Endothelial cell of umbilical vein (primary cell): ENCODE results near the gene UQCC2. TPM values are rescaled to one million over a fixed set of nuclear protein-coding genes. Genes with fewer than 3 reads are reported as not detected.

Experiments used
- BruUV-seq: library from RNA; stranded (reverse); fragments of 400-500 nt; replicated peaks from 2 replicates; lab custom pipeline; 2021; lab: Mats Ljungman, UMichigan
- CTCF ChIA-PET: fragments of 300-600, 350-600 bp; sonication (Branson Sonifier 250); formaldehyde crosslinking; loops from one replicate; lab custom pipeline; 2021; ENCODE audit warnings: antibody characterized with exemption, inconsistent platforms; lab: Charles Lee
- POLR2A ChIA-PET: fragments of 300-600, 350-600 bp; sonication (Branson Sonifier 250); formaldehyde crosslinking; loops from one replicate; lab custom pipeline; 2021; ENCODE audit warnings: antibody characterized with exemption, inconsistent platforms; lab: Charles Lee
- DNase-seq: peaks from one replicate; pipeline ENCODE4 v3.0.0-alpha.2; 2011; ENCODE audit warnings: low read depth, low spot score
- FAIRE-seq: peaks from 2 replicates; lab custom pipeline; 2011; peaks lifted over from hg19 to GRCh38; lab: Jason Lieb, UNC
- H2AFZ ChIP-seq: 2 replicates; pipeline ENCODE4 v1.6.0; 2012; ENCODE audit warnings: low read depth, low read length, control low read depth, inconsistent platforms
- H3K27ac ChIP-seq: 2 replicates; pipeline ENCODE4 v1.5.1; 2011; ENCODE audit warnings: low read depth, mild to moderate bottlenecking, control low read depth, low read length, moderate library complexity; ENCODE audit not compliant: insufficient read depth
- H3K27me3 ChIP-seq, 2 experiments: 2 replicates each; pipeline versions ENCODE4 v1.6.0 to v1.6.1; 2011; ENCODE audit warnings: low read length in 2 of 2, mixed read lengths in 1 of 2; ENCODE audit not compliant: control insufficient read depth in 2 of 2, insufficient read depth in 2 of 2
- H3K36me3 ChIP-seq, 2 experiments: 2 replicates in 1 of 2; 3 replicates in 1 of 2; pipeline ENCODE4 v1.5.1; 2011; ENCODE audit warnings: low read length in 2 of 2, mild to moderate bottlenecking in 1 of 2, moderate library complexity in 1 of 2; ENCODE audit not compliant: control insufficient read depth in 2 of 2, insufficient read depth in 2 of 2; ENCODE audit errors: extremely low read depth in 1 of 2
- H3K4me1 ChIP-seq: 3 replicates; pipeline ENCODE4 v1.5.1; 2011; ENCODE audit warnings: mild to moderate bottlenecking, low read length; ENCODE audit not compliant: control insufficient read depth, insufficient read depth; ENCODE audit errors: extremely low read depth
- H3K4me2 ChIP-seq: 2 replicates; pipeline ENCODE4 v1.6.1; 2011; ENCODE audit warnings: low read length, control low read depth, mixed read lengths; ENCODE audit not compliant: insufficient read depth
- H3K4me3 ChIP-seq, 3 experiments: fragments of 200-600 bp in 1 of 3; sonication (generic), shearing (Covaris generic) in 1 of 3; replicated peaks in 1 of 3; 2 replicates each; pipeline ENCODE4 v1.5.1; 2011 to 2016; ENCODE audit warnings: control low read depth in 3 of 3, low read length in 3 of 3, mild to moderate bottlenecking in 2 of 3, inconsistent platforms in 1 of 3, low read depth in 1 of 3, moderate library complexity in 1 of 3; ENCODE audit not compliant: insufficient read depth in 1 of 3
- H3K79me2 ChIP-seq: 2 replicates; pipeline ENCODE4 v1.6.0; 2012; ENCODE audit warnings: low read length, inconsistent platforms; ENCODE audit not compliant: control insufficient read depth, insufficient read depth
- H3K9ac ChIP-seq: replicated peaks from 2 replicates; pipeline ENCODE3; 2011; ENCODE audit warnings: low read length, control low read depth; ENCODE audit not compliant: insufficient read depth; ENCODE audit errors: extremely low read depth
- H3K9me1 ChIP-seq: replicated peaks from 3 replicates; pipeline ENCODE4 v1.6.0; 2011; ENCODE audit warnings: mild to moderate bottlenecking, low read length; ENCODE audit not compliant: control insufficient read depth, insufficient read depth; ENCODE audit errors: extremely low read depth
- H3K9me3 ChIP-seq: replicated peaks from 2 replicates; pipeline ENCODE4 v1.5.1; 2012; ENCODE audit warnings: low read length, inconsistent platforms; ENCODE audit not compliant: control insufficient read depth, insufficient read depth
- H4K20me1 ChIP-seq: replicated peaks from 2 replicates; pipeline ENCODE3; 2011; ENCODE audit warnings: mild to moderate bottlenecking, low read length; ENCODE audit not compliant: control insufficient read depth, insufficient read depth; ENCODE audit errors: extremely low read depth
- EZH2 ChIP-seq: IDR thresholded peaks from 2 replicates; pipeline ENCODE4 v1.6.1; 2012; ENCODE audit warnings: borderline replicate concordance, low read depth, mild to moderate bottlenecking, moderate library complexity, low read length, inconsistent platforms; ENCODE audit not compliant: severe bottlenecking
- FOS ChIP-seq: IDR thresholded peaks from 2 replicates; pipeline ENCODE4 v1.6.1; 2011; ENCODE audit warnings: mild to moderate bottlenecking, low read length, moderate library complexity, borderline replicate concordance; ENCODE audit not compliant: insufficient read depth
- JUN ChIP-seq: IDR thresholded peaks from 2 replicates; pipeline ENCODE4 v1.6.1; 2011; ENCODE audit warnings: borderline replicate concordance, low read depth; ENCODE audit not compliant: insufficient read length, insufficient read depth
- POLR2AphosphoS5 ChIP-seq: IDR thresholded peaks from 2 replicates; pipeline ENCODE4 v1.6.1; 2012; ENCODE audit warnings: low read depth, mild to moderate bottlenecking, control low read depth, low read length, moderate library complexity; ENCODE audit not compliant: insufficient read depth
- dilution Hi-C: fragments of 300-500 bp; cut with MboI; formaldehyde crosslinking; loops from one replicate; pipeline ENCODE4 v1.15.0; 2019; ENCODE audit warnings: low sequenced_read_pairs; ENCODE audit not compliant: extremely low pct_ligation_motif_present
- intact Hi-C: fragments of 100-400 bp; cut with micrococcal nuclease; formaldehyde crosslinking; loops from one replicate; pipeline ENCODE4 v1.10.0; 2022
- polyA plus RNA-seq, 4 experiments: library from polyadenylated mRNA; depleted of rRNA in 3 of 4; stranded (reverse) in 3 of 4; unstranded in 1 of 4; fragments of >200 nt; gene quantifications; 2 replicates each; pipeline versions ENCODE4 v1.2.1 to v1.2.3, GENCODE V29; 2011 to 2012; ENCODE audit warnings: missing spikeins in 1 of 4
- total RNA-seq: library from RNA; stranded (reverse); gene quantifications from 2 replicates; pipeline ENCODE4 v1.2.3, GENCODE V29; 2021
- TF ChIP-seq, protein P1 (sequence below), 2 donors: IDR thresholded peaks; 1 replicate in 1 of 2; 2 replicates in 1 of 2; pipeline ENCODE4 v1.5.1; 2011; ENCODE audit warnings: low read length in 2 of 2, mild to moderate bottlenecking in 2 of 2, moderate library complexity in 2 of 2, control low read depth in 1 of 2, inconsistent platforms in 1 of 2, low read depth in 1 of 2; ENCODE audit not compliant: insufficient read depth in 1 of 2; ENCODE audit errors: extremely low read depth in 1 of 2
- TF ChIP-seq, protein P2 (sequence below): IDR thresholded peaks from 2 replicates; pipeline ENCODE4 v1.6.1; 2011; ENCODE audit not compliant: insufficient read depth, insufficient read length

The UQCC2 gene
- total and polyA plus RNA-seq, 2 donors (not counting 3 experiments of a cell fraction or from before 2014, with no cell fraction given): 46.3 to 95.3 TPM

DNA sequence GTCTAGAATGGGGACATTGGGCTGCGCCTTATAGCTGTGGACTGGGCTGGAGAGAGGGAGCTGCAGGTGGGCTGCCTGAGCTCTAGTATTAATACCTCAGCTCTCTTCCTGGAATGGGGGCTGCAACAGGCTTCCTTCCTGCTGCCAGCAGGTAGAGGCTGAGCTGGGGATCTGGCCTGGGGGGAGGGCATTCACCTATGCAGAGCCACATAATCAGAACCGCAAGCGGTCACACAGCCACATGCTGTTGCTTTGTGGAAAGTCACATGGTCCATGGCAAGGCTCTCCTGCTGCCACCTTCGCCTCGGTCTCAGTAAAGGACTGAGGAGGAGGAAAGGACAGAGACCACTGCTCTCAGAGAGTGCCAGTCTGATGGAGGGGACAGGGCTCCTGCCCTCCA lies 54.7 kb downstream of the UQCC2 start:
- no peak for FAIRE-seq
- no peak overlapping the region for H3K9ac ChIP-seq
- no TSS peak for BruUV-seq
- no peaks in the 10 kb centered on the region for H3K79me2 ChIP-seq
- no peaks in the 10 kb centered on the region for H3K9me3 ChIP-seq
- H3K4me3 ChIP-seq: no peak overlapping the region
- no peak overlapping the region for H2AFZ ChIP-seq
- TF ChIP-seq, protein P1, sequence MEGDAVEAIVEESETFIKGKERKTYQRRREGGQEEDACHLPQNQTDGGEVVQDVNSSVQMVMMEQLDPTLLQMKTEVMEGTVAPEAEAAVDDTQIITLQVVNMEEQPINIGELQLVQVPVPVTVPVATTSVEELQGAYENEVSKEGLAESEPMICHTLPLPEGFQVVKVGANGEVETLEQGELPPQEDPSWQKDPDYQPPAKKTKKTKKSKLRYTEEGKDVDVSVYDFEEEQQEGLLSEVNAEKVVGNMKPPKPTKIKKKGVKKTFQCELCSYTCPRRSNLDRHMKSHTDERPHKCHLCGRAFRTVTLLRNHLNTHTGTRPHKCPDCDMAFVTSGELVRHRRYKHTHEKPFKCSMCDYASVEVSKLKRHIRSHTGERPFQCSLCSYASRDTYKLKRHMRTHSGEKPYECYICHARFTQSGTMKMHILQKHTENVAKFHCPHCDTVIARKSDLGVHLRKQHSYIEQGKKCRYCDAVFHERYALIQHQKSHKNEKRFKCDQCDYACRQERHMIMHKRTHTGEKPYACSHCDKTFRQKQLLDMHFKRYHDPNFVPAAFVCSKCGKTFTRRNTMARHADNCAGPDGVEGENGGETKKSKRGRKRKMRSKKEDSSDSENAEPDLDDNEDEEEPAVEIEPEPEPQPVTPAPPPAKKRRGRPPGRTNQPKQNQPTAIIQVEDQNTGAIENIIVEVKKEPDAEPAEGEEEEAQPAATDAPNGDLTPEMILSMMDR (IDR thresholded peaks at IDR 0.05; ENCODE audit: extremely low read depth in 1 of 2, insufficient read depth in 1 of 2, low read depth in 1 of 2, low read length in 2 of 2): no peak
- TF ChIP-seq JUN (no peak), FOS (no peak), EZH2 (no peak), POLR2AphosphoS5 (no peak)
- TF ChIP-seq, protein P2, sequence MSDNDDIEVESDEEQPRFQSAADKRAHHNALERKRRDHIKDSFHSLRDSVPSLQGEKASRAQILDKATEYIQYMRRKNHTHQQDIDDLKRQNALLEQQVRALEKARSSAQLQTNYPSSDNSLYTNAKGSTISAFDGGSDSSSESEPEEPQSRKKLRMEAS: no peak
- H3K4me1 ChIP-seq: no peaks in the 10 kb centered on the region
- intact Hi-C loops (no loop called here), dilution Hi-C loops (no loop called here)
- no peaks in the 10 kb centered on the region for H3K9me1 ChIP-seq
- H4K20me1 ChIP-seq: no peaks in the 10 kb centered on the region
- ChIA-PET CTCF (no interaction called here), POLR2A (no interaction called here)
- H3K27ac ChIP-seq: no peak overlapping the region
- no peaks in the 10 kb centered on the region for H3K27me3 ChIP-seq
- H3K4me2 ChIP-seq: no peak overlapping the region
- H3K36me3 ChIP-seq: peaks cover 0 to 11% of the 10 kb centered on the region in 2 experiments
- no peak for DNase-seq
